Hepatic stellate cell (primary cell): Measurements from ENCODE around the gene EEIG2.
A peak's percentile ranks its signal among the peaks of the same experiment; 100 is the strongest.
"Not testable (repeated sequence)": the region's sequence is repeated elsewhere in the genome, so short reads cannot be mapped to it uniquely, and the experiment has no call there.

Experiments used
- DNase-seq: peaks from one replicate; pipeline ENCODE4 v3.0.0; 2011; ENCODE audit warnings: low spot score

Gene EEIG2

GRCh38 chr1:108559215-108560186 lies at the start of gene EEIG2:
TSS of gene EEIG2 (plus strand) at chr1:108560100. CDS start at chr1:108560429, 329 bp downstream.
- peak; percentile 81 for DNase-seq

GRCh38 chr1:108511764-108512163 lies 48.1 kb upstream of the EEIG2 start:
- DNase-seq = no peak

- no peak for DNase-seq
These were observed 47.5 kb upstream of the EEIG2 start for GRCh38 chr1:108512239-108513043.

- no peak for DNase-seq
These were observed 46.9 kb upstream of the EEIG2 start for GRCh38 chr1:108513044-108513415.

- DNase-seq = not testable (repeated sequence)
These were observed 46.0 kb upstream of the EEIG2 start for GRCh38 chr1:108513914-108514313.

- DNase-seq = not testable (repeated sequence)
These were observed 42.5 kb upstream of the EEIG2 start for GRCh38 chr1:108517301-108517897.

- no peak for DNase-seq
These were observed 37.9 kb upstream of the EEIG2 start for GRCh38 chr1:108521990-108522393.

- no peak for DNase-seq
These were observed 36.1 kb upstream of the EEIG2 start for GRCh38 chr1:108523829-108524228.

- no peak for DNase-seq
These were observed 35.2 kb upstream of the EEIG2 start for GRCh38 chr1:108524676-108525075.

GRCh38 chr1:108527135-108527534 lies 32.8 kb upstream of the EEIG2 start:
- DNase-seq = no peak

- DNase-seq = no peak
These were observed 32.1 kb upstream of the EEIG2 start for GRCh38 chr1:108527837-108528236.

GRCh38 chr1:108531444-108531843 lies 28.5 kb upstream of the EEIG2 start:
- no peak for DNase-seq

- no peak for DNase-seq
These were observed 27.2 kb upstream of the EEIG2 start for GRCh38 chr1:108532730-108533129.

GRCh38 chr1:108533351-108534083 lies 26.4 kb upstream of the EEIG2 start:
- DNase-seq = no peak

- DNase-seq = no peak
These were observed 25.1 kb upstream of the EEIG2 start for GRCh38 chr1:108534759-108535158.

- not testable (repeated sequence) for DNase-seq
These were observed 24.5 kb upstream of the EEIG2 start for GRCh38 chr1:108535315-108535897.

GRCh38 chr1:108536021-108536420 lies 23.9 kb upstream of the EEIG2 start:
- not testable (repeated sequence) for DNase-seq

- DNase-seq = not testable (repeated sequence)
These were observed 23.1 kb upstream of the EEIG2 start for GRCh38 chr1:108536791-108537190.

GRCh38 chr1:108537976-108538375 lies 21.9 kb upstream of the EEIG2 start:
- DNase-seq = no peak

GRCh38 chr1:108540977-108541376 lies 18.9 kb upstream of the EEIG2 start:
- no peak for DNase-seq

- DNase-seq = no peak
These were observed 18.0 kb upstream of the EEIG2 start for GRCh38 chr1:108541861-108542260.
